Measurements from ENCODE around the gene DDN.

The DDN gene

DNA sequence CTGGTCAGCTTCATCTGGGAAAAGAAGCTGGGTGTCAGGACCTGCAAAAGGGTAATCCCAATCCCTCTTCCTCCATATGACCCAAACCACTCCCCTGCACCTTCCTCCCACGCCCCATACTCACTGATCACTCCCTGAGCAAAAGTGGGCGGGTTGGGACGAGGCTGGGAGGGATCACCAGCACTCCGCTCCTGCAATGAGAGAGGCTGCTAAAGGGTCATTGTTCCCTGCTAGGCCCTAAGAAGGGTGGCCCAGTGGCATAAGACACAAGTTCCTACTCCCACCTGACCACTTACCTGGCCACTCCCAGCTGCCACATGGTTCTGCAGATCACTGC, 35.1 kb upstream of the DDN start:
- no peak for DNase-seq (ENCODE audit: low read depth, low spot score)

DNA sequence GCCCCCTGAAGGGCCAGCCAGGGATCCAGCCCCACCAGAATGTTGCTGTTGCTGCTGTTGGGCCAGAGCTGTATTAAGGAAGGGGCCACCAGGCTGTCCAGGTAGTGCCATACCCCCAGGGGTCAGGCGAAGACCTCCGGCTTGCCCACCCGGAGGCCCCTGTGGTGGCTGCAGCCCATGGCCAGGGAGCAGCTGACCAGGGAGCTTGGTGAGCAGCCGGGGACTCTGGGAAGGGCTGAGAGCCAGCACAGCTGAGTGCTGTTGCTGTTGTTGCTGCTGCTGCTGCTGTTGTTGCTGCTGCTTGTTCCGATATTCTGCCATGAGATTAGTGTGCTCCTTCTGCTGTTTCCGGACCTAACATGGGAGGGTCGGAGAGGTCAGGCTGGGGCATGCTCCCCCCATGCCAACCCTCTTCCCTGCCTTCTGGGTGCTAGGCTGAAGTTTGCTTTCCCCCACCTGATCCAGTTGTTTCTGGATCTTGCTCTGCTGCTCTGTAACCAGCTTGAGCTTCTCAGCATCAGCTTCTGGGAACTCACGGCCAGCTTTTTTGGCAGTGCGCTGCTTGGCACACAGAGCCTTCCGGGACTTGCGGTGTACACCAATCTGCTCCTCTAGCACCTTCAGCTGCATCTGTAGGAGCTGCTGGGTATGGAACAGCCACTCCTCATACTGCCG, 34.6 kb upstream of the DDN start:
- no peak overlapping the region for H3K9ac ChIP-seq (ENCODE audit: insufficient read length)
- no peak for DNase-seq (ENCODE audit: low read depth, low spot score)
- no peak overlapping the region for H3K27ac ChIP-seq
- H3K4me3 ChIP-seq, result no peak overlapping the region
- peaks cover 72% of the 10 kb centered on the region for H3K36me3 ChIP-seq (ENCODE audit: insufficient read depth, low read length)
- TF ChIP-seq POLR2AphosphoS5 (IDR thresholded peaks at IDR 0.05; ENCODE audit: borderline replicate concordance, low read depth, low read length) (no peak), EZH2 (IDR thresholded peaks at IDR 0.05) (no peak), FOXP2 (optimal IDR thresholded peaks at IDR 0.05; ENCODE audit: control extremely low read depth, extremely low read length, insufficient read depth) (no peak)
- H3K9me3 ChIP-seq (ENCODE audit: low read depth, low read length), result no peaks in the 10 kb centered on the region

More for the DNA sequence above, 35.1 kb upstream of the DDN start:
- no peak overlapping the region for H3K9ac ChIP-seq (ENCODE audit: insufficient read length)
- no peak overlapping the region for H3K4me3 ChIP-seq
- no peaks in the 10 kb centered on the region for H3K9me3 ChIP-seq (ENCODE audit: low read depth, low read length)
- TF ChIP-seq POLR2AphosphoS5 (IDR thresholded peaks at IDR 0.05; ENCODE audit: borderline replicate concordance, low read depth, low read length) (no peak), EZH2 (IDR thresholded peaks at IDR 0.05) (no peak), FOXP2 (optimal IDR thresholded peaks at IDR 0.05; ENCODE audit: control extremely low read depth, extremely low read length, insufficient read depth) (no peak)
- no peak overlapping the region for H3K27ac ChIP-seq
- peaks cover 72% of the 10 kb centered on the region for H3K36me3 ChIP-seq (ENCODE audit: insufficient read depth, low read length)

DNA sequence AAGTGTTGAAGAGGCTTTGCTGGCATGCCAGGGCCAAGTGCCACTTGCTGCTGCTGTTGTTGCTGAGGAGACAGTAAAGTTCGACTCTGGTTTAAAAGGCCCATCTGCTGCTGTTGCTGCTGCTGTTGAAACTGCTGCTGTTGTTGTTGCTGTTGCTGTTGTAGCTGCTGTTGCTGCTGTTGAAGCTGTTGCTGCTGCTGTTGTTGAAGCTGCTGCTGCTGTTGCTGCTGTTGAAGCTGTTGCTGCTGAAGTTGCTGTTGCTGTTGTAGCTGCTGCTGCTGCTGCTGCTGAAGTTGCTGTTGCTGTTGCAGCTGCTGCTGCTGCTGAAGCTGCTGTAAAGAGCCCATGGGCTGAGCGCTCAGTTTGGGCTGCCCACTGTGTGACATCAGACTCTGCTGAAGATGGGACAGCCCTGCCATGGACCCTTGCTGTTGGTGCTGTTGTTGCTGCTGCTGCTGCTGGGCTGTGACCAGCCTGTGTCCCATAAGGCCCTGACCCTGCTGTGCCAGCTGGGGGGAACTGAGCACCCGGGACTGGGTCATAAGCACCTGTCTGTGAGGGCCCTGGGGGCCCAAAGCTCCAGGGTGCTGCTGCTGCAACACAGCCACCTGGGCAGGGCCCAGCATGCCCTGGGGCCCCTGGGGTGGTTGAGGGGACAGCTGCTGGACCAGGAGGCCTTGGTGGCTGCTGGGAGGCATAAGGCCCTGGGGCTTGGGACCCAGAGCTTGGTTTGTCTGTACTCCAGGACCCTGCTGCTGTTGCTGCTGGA, 33.7 kb upstream of the DDN start:
- H3K36me3 ChIP-seq (ENCODE audit: insufficient read depth, low read length), result peaks cover 72% of the 10 kb centered on the region

DNA sequence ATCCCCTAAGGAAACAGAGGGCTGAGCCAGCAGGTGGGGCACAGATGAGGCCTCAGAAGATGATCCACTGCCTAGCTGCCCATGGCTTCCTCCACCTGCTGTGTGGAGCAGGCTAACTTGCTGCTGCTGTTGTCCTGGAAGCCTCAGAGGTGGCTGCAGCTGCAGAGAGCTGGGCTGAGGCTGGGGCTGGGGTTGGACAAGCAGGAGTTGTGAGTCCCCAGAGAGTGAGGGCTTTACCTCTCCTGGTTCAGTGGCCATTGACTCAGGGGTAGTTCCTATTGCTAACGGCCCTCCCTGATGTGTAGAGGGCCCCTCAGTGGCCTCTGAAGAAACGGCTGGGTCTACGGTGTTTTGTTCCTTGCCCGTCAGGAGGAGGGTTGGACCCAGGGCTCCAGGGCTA, 33.1 kb upstream of the DDN start:
- DNase-seq (ENCODE audit: low read depth, low spot score), result no peak
- peaks cover 72% of the 10 kb centered on the region for H3K36me3 ChIP-seq (ENCODE audit: insufficient read depth, low read length)
- H3K27ac ChIP-seq, result no peak overlapping the region
- H3K9me3 ChIP-seq (ENCODE audit: low read depth, low read length), result no peaks in the 10 kb centered on the region
- no peak overlapping the region for H3K9ac ChIP-seq (ENCODE audit: insufficient read length)
- TF ChIP-seq EZH2 (IDR thresholded peaks at IDR 0.05), result no peak
- TF ChIP-seq FOXP2 (optimal IDR thresholded peaks at IDR 0.05; ENCODE audit: control extremely low read depth, extremely low read length, insufficient read depth), result no peak
- no peak for TF ChIP-seq POLR2AphosphoS5 (IDR thresholded peaks at IDR 0.05; ENCODE audit: borderline replicate concordance, low read depth, low read length)
- H3K4me3 ChIP-seq, result no peak overlapping the region

More for the DNA sequence above, 33.7 kb upstream of the DDN start:
- Histone ChIP-seq H3K9me3 (ENCODE audit: low read depth, low read length) (no peaks in the 10 kb centered on the region), H3K27ac (no peak overlapping the region), H3K9ac (ENCODE audit: insufficient read length) (no peak overlapping the region), H3K4me3 (no peak overlapping the region)
- TF ChIP-seq FOXP2 (optimal IDR thresholded peaks at IDR 0.05; ENCODE audit: control extremely low read depth, extremely low read length, insufficient read depth), result no peak
- TF ChIP-seq EZH2 (IDR thresholded peaks at IDR 0.05), result no peak
- TF ChIP-seq POLR2AphosphoS5 (IDR thresholded peaks at IDR 0.05; ENCODE audit: borderline replicate concordance, low read depth, low read length), result no peak
- DNase-seq (ENCODE audit: low read depth, low spot score), result no peak

DNA sequence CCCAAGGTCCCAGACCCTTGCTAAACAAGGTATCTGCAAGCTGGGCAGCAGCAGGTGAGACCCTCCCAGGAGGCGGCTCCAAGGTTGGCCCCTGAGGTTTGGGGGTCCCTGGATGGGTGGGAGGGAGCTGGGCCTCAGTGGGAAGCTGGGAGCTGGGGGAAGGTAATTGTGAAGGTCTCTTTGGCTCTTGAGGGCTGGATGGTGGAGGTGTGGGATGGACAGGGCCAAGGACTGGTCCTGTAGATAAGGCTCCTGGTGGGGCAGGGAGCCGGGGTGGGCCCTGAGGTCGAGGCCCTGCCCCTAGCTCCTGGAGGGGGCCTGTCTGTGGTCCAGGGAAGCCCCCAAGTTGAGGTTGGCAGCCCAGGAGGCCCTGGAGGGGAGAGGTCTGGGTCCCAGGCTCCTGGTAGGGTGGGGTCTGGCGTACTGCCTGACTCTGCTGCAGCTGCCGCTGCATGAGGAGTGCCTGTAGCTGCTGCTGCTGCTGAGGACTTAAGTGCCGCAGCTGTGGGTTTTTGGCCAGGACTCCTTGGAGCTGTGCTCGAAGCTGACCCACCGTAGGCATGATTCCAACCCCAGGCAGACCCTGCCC, 32.5 kb upstream of the DDN start:
- Histone ChIP-seq H3K27ac (no peak overlapping the region), H3K9me3 (ENCODE audit: low read depth, low read length) (no peaks in the 10 kb centered on the region), H3K4me3 (no peak overlapping the region), H3K36me3 (ENCODE audit: insufficient read depth, low read length) (peaks cover 71% of the 10 kb centered on the region), H3K9ac (ENCODE audit: insufficient read length) (no peak overlapping the region)
- TF ChIP-seq POLR2AphosphoS5 (IDR thresholded peaks at IDR 0.05; ENCODE audit: borderline replicate concordance, low read depth, low read length), result no peak
- TF ChIP-seq FOXP2 (optimal IDR thresholded peaks at IDR 0.05; ENCODE audit: control extremely low read depth, extremely low read length, insufficient read depth), result no peak
- no peak for TF ChIP-seq EZH2 (IDR thresholded peaks at IDR 0.05)
- DNase-seq (ENCODE audit: low read depth, low spot score), result no peak

DNA sequence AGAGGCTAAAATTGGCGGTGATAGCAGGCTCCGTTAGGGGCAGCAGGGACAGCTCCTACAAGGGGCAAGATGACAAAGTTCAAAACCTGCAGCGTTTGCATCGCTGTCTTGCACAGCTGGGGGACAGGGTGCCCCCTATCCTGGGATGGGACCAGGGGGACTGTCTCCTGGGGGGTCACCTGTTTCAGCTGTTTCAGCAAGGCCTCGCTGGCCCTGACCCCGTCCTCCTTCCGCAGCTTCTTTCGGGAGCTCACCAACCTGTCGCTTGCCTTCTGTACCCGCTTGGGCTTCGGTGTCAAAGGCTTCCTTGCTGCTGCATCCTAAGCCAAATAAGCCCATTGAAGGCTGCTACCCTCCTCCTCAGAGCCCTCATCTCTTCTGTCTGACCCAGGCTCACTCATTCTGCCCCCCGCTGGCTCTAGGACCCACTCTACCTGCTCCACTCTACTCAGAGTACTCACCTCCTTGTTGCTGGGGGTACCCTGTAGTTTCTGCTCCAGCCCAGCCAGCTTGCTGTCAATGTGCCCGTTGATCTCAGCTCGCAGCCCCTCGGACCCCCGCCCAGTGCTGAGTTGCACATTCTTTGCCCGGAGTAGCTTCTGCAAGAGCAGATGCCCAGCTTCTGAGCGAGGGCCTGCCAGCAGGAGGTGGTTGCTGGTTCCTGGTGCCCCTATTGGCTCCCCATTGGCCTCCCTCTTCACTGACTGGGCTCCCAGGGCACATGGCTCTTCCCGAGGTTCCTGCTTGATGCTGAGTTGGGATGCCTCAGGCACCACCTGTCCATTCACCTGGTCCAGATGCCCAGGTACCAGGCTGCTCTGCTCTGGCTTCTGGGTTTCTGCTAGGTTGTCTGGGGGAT, 31.8 kb upstream of the DDN start:
- Histone ChIP-seq H3K4me3 (no peak overlapping the region), H3K9ac (ENCODE audit: insufficient read length) (no peak overlapping the region), H3K9me3 (ENCODE audit: low read depth, low read length) (no peaks in the 10 kb centered on the region), H3K36me3 (ENCODE audit: insufficient read depth, low read length) (peaks cover 77% of the 10 kb centered on the region), H3K27ac (no peak overlapping the region)
- no peak for DNase-seq (ENCODE audit: low read depth, low spot score)
- TF ChIP-seq POLR2AphosphoS5 (IDR thresholded peaks at IDR 0.05; ENCODE audit: borderline replicate concordance, low read depth, low read length) (no peak), FOXP2 (optimal IDR thresholded peaks at IDR 0.05; ENCODE audit: control extremely low read depth, extremely low read length, insufficient read depth) (no peak), EZH2 (IDR thresholded peaks at IDR 0.05) (no peak)

DNA sequence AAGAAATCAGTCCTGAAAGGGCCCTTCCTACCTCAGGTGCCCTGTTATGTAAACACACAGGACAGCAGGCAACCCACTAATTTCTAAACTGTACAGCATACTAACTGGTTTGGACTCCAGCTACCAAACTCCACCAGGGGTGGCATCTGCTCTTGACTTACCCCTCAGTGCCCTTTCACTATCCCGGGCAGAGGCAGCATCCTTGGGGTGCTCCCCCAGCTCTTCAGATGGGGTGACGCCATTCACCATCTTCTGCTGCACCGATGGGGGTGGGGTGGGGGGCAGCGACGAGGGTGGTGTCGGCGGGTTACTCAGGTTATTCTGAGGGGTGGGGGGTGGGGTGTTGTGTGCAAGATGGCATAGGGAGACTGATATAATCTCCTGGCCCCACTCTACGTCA, 30.9 kb upstream of the DDN start:
- no peak overlapping the region for H3K9ac ChIP-seq (ENCODE audit: insufficient read length)
- no peaks in the 10 kb centered on the region for H3K9me3 ChIP-seq (ENCODE audit: low read depth, low read length)
- no peak for TF ChIP-seq EZH2 (IDR thresholded peaks at IDR 0.05)
- no peak for TF ChIP-seq POLR2AphosphoS5 (IDR thresholded peaks at IDR 0.05; ENCODE audit: borderline replicate concordance, low read depth, low read length)
- TF ChIP-seq FOXP2 (optimal IDR thresholded peaks at IDR 0.05; ENCODE audit: control extremely low read depth, extremely low read length, insufficient read depth), result no peak
- peaks cover 80% of the 10 kb centered on the region; the same call in 1 of the 2 replicates for H3K36me3 ChIP-seq (ENCODE audit: insufficient read depth, low read length)
- no peak overlapping the region for H3K27ac ChIP-seq
- no peak for DNase-seq (ENCODE audit: low read depth, low spot score)
- H3K4me3 ChIP-seq, result no peak overlapping the region

Measured in SK-N-MC (cell line).